Gastrocnemius medialis (tissue), 4 donors: ENCODE measurements around the gene BAG5. TPM values are rescaled to one million over a fixed set of nuclear protein-coding genes. Genes with fewer than 3 reads are reported as not detected.

Experiments used
- ATAC-seq, 2 donors: fragments of 150-250 bp; one replicate each; pipeline ENCODE4 v1.9.1; 2016
- DNase-seq, 2 donors: peaks; one replicate each; pipeline ENCODE4 v3.0.0-alpha.2; 2019
- H3K27ac ChIP-seq, 4 donors: fragments of 200-600 bp; sonication (generic); 1 replicate in 1 of 4; 2 replicates in 3 of 4; pipeline ENCODE4 v1.5.1; 2016 to 2018; ENCODE audit warnings: mild to moderate bottlenecking in 2 of 4, moderate library complexity in 1 of 4
- H3K27me3 ChIP-seq, 3 donors: fragments of 200-600 bp; sonication (generic) in 2 of 3; 1 replicate in 1 of 3; 2 replicates in 2 of 3; pipeline versions ENCODE4 v1.5.1 to v1.6.0; 2016 to 2019; ENCODE audit warnings: mild to moderate bottlenecking in 1 of 3, moderate library complexity in 1 of 3
- H3K36me3 ChIP-seq, 2 donors: fragments of 200-600 bp; sonication (generic) in 1 of 2; one replicate each; pipeline ENCODE4 v1.5.1; 2017 to 2018
- H3K4me1 ChIP-seq, 2 donors: fragments of 200-600 bp; sonication (generic) in 1 of 2; one replicate each; pipeline ENCODE4 v1.5.1; 2016 to 2017; ENCODE audit warnings: mild to moderate bottlenecking in 2 of 2
- H3K4me3 ChIP-seq, 4 donors: fragments of 200-600 bp; sonication (generic) in 3 of 4; 1 replicate in 1 of 4; 2 replicates in 3 of 4; pipeline ENCODE4 v1.5.1; 2016 to 2019; ENCODE audit warnings: mild to moderate bottlenecking in 2 of 4
- H3K9me3 ChIP-seq, 3 donors: fragments of 200-600 bp; sonication (generic) in 2 of 3; 1 replicate in 1 of 3; 2 replicates in 2 of 3; pipeline ENCODE4 v1.5.1; 2016 to 2019
- CTCF ChIP-seq, 5 experiments: fragments of 450-650 bp in 3 of 5; fragments of 200-600 bp in 2 of 5; sonication (generic) in 2 of 5; IDR thresholded peaks in 4 of 5; conservative IDR thresholded peaks in 1 of 5; 1 replicate in 4 of 5; 2 replicates in 1 of 5; pipeline ENCODE4 v1.5.1; 2016 to 2019; ENCODE audit warnings: antibody characterized with exemption in 5 of 5, mild to moderate bottlenecking in 3 of 5, moderate library complexity in 3 of 5
- POLR2A ChIP-seq, 2 donors: fragments of 450-650 bp; IDR thresholded peaks; one replicate each; pipeline ENCODE4 v1.6.1; 2017; ENCODE audit warnings: antibody characterized with exemption in 2 of 2, mild to moderate bottlenecking in 2 of 2, moderate library complexity in 2 of 2
- in situ Hi-C, 4 donors: fragments of 200-750 bp; cut with MboI; loops; one replicate each; pipeline versions ENCODE4 v1.15.0 to v1.8.0; 2017; ENCODE audit warnings: low sequenced_read_pairs in 4 of 4
- intact Hi-C: fragments of 100-400 bp; cut with DNase I; formaldehyde crosslinking; loops from one replicate; pipeline ENCODE4 v1.15.1; 2023; ENCODE audit warnings: low total_unique reads
- total RNA-seq, 4 donors: library from RNA; depleted of rRNA; stranded (reverse); fragments of >200 nt; gene quantifications; one replicate each; pipeline versions ENCODE4 v1.1.0 to v1.2.3, GENCODE V29; 2016

The BAG5 gene
- total RNA-seq, 4 donors from 2014 or later = 16.9 to 22.6 (median 21.0) TPM

DNA sequence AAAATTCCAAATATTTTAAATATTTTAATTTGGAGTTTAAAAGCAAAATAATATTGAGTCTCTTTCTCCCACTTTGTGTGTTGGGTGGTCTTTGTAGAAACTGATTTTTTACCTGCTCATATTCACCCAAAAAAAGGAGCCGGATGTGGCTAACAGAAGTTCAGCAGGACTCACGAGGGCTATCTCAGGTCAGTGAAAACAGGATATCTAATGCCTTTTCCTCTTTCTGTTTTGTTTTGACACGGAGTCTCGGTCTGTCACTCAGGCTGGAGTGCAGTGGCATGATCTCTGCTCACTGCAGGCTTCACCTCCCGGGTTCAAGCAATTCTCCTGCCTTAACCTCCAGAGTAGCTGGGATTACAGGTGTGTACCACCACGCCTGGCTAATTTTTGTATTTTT, 31.1 kb upstream of the BAG5 start:
- in situ Hi-C loops (no loop called here), intact Hi-C loops (no loop called here)
- TF ChIP-seq CTCF (IDR thresholded peaks at IDR 0.05 in 4 of 5, conservative IDR thresholded peaks at IDR 0.05 in 1 of 5) (no peak), POLR2A (IDR thresholded peaks at IDR 0.05) (no peak)
- Histone ChIP-seq H3K27me3 (no peaks in the 10 kb centered on the region), H3K4me1 (peaks cover 0 to 5% of the 10 kb centered on the region in 2 donors), H3K36me3 (peaks cover 0 to 20% of the 10 kb centered on the region in 2 donors), H3K27ac (no peak overlapping the region), H3K4me3 (no peak overlapping the region), H3K9me3 (no peaks in the 10 kb centered on the region)
- ATAC-seq = peak in 1 of 2 donors; percentile 36
- no peak for DNase-seq

GRCh38 chr14:103584326-103584915, 22.0 kb upstream of the BAG5 start:
- no peaks in the 10 kb centered on the region for H3K9me3 ChIP-seq
- no peak for ATAC-seq
- no peak overlapping the region for H3K27ac ChIP-seq
- H3K4me3 ChIP-seq = no peak overlapping the region
- no peak for DNase-seq
- intact Hi-C loops = no loop called here
- TF ChIP-seq POLR2A (IDR thresholded peaks at IDR 0.05) (no peak), CTCF (IDR thresholded peaks at IDR 0.05 in 4 of 5, conservative IDR thresholded peaks at IDR 0.05 in 1 of 5) (no peak)
- H3K4me1 ChIP-seq = no peaks in the 10 kb centered on the region
- in situ Hi-C loops = no loop called here
- H3K27me3 ChIP-seq = no peaks in the 10 kb centered on the region
- peaks cover 0 to 17% of the 10 kb centered on the region in 2 donors for H3K36me3 ChIP-seq

DNA sequence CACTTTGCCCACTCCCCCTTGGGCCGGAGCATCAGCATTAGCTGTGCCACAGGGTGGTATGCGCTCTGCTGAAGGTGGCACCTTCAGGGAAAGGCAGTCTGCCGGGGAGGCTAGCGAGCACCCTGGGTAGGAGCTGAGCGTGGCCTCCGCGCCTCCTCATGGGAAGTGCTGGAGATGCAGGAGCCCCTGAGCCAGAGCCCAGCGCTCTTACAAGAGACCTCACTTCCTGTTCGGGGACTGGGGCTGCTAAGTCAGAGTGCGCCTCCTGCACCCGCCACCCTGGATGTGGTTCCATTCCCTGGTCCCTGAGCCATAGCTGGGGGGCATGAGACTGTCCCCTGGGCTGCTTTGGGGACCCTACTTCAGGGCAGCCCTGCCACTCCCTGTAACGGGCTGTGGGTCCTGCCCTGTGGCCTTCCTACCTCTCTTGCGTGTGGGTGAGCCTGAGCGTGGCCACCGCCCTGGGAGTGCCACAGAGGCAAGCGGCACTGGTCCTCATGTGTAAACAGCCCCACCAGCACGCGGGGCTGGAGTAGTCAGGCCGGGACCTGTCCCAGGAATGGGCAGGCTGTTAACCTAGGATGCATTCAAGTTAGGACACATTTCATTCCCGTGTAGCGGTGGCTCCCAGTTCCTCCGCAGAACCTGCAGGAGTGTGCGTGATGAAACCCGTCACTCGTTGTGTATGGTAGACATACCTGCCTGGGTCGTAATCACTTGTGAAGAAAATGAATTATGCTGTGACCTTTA, 19.7 kb upstream of the BAG5 start:
- Histone ChIP-seq H3K4me3 (no peak overlapping the region), H3K9me3 (no peaks in the 10 kb centered on the region), H3K27ac (no peak overlapping the region), H3K36me3 (peaks cover 0 to 21% of the 10 kb centered on the region in 2 donors), H3K27me3 (no peaks in the 10 kb centered on the region), H3K4me1 (no peaks in the 10 kb centered on the region)
- TF ChIP-seq POLR2A (IDR thresholded peaks at IDR 0.05) (no peak), CTCF (IDR thresholded peaks at IDR 0.05 in 4 of 5, conservative IDR thresholded peaks at IDR 0.05 in 1 of 5) (no peak)
- in situ Hi-C loops (no loop called here), intact Hi-C loops (no loop called here)
- DNase-seq (no peak), ATAC-seq (no peak)

DNA sequence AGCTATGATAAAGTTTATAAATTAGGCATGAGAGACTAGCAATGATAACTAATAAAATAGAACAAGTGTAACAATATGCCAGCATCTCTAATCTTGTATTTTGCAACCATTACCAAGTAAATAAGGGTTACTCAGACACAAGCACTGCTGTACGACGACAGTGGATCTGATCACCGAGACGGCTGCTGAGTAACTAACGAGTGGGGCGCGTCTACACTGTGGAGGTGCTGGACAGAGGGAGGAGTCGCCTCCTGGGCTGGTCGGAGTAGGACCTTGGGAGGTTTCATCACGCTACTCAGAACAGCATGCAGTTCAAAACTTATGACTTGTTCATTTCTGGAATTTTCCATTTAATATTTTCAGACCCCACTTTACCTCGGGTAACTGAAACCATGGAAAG, 18.7 kb upstream of the BAG5 start:
- no peak overlapping the region for H3K27ac ChIP-seq
- in situ Hi-C loops (no loop called here), intact Hi-C loops (no loop called here)
- no peak overlapping the region for H3K4me3 ChIP-seq
- peaks cover 0 to 21% of the 10 kb centered on the region in 2 donors for H3K36me3 ChIP-seq
- ATAC-seq (no peak), DNase-seq (no peak)
- TF ChIP-seq POLR2A (IDR thresholded peaks at IDR 0.05) (no peak), CTCF (IDR thresholded peaks at IDR 0.05 in 4 of 5, conservative IDR thresholded peaks at IDR 0.05 in 1 of 5) (no peak)
- H3K27me3 ChIP-seq = no peaks in the 10 kb centered on the region
- H3K9me3 ChIP-seq = no peaks in the 10 kb centered on the region
- peaks cover 4 to 9% of the 10 kb centered on the region in 2 donors for H3K4me1 ChIP-seq
